RWPE2 (cell line): Measurements from ENCODE around the gene CCDC40.

Experiments used
- ATAC-seq: fragments of 200-7000 bp; cut with Tn5 transposase; 3 replicates; pipeline ENCODE4 v1.9.1; 2021; ENCODE audit warnings: low read depth
- DNase-seq: peaks from one replicate; pipeline ENCODE4 v3.0.0-alpha.2; 2020; ENCODE audit warnings: low spot score
- H3K27ac ChIP-seq: fragments of 450-650 bp; 2 replicates; pipeline ENCODE4 v1.5.1; 2017; ENCODE audit warnings: mild to moderate bottlenecking; ENCODE audit not compliant: poor library complexity, severe bottlenecking
- H3K27me3 ChIP-seq: fragments of 250-450 bp; sonication (Bioruptor Pico); 2 replicates; pipeline ENCODE4 v1.5.1; 2021; ENCODE audit warnings: mild to moderate bottlenecking, moderate library complexity; ENCODE audit not compliant: insufficient read depth, poor library complexity, severe bottlenecking
- H3K36me3 ChIP-seq: fragments of 250-450 bp; sonication (Bioruptor Pico); 2 replicates; pipeline ENCODE4 v1.5.1; 2020; ENCODE audit warnings: low read depth, mild to moderate bottlenecking, moderate library complexity
- H3K4me1 ChIP-seq: fragments of 250-450 bp; sonication (Bioruptor Pico); 2 replicates; pipeline ENCODE4 v1.5.1; 2021; ENCODE audit warnings: mild to moderate bottlenecking, moderate library complexity; ENCODE audit not compliant: insufficient read depth, poor library complexity, severe bottlenecking
- H3K4me3 ChIP-seq: fragments of 250-450 bp; sonication (Bioruptor Pico); 2 replicates; pipeline ENCODE4 v1.5.1; 2021; ENCODE audit warnings: mild to moderate bottlenecking, moderate library complexity; ENCODE audit not compliant: severe bottlenecking
- H3K9me3 ChIP-seq: fragments of 250-450 bp; sonication (Bioruptor Pico); 2 replicates; pipeline ENCODE4 v1.5.1; 2021; ENCODE audit warnings: mild to moderate bottlenecking, moderate library complexity; ENCODE audit not compliant: severe bottlenecking
- CTCF ChIP-seq: fragments of 450-650 bp; IDR thresholded peaks from one replicate; pipeline ENCODE4 v1.5.1; 2017; ENCODE audit warnings: mild to moderate bottlenecking, moderate library complexity; ENCODE audit not compliant: poor library complexity, severe bottlenecking

The CCDC40 gene

GRCh38 chr17:80108036-80108971, 71.9 kb downstream of the CCDC40 start:
- DNase-seq (peak; percentile 57), ATAC-seq (no peak)
- no peak overlapping the region for H3K27ac ChIP-seq
- H3K4me3 ChIP-seq = no peak overlapping the region
- H3K36me3 ChIP-seq = no peaks in the 10 kb centered on the region
- H3K27me3 ChIP-seq = no peaks in the 10 kb centered on the region
- no peaks in the 10 kb centered on the region for H3K9me3 ChIP-seq
- TF ChIP-seq CTCF = no peak
- H3K4me1 ChIP-seq = peaks cover 11% of the 10 kb centered on the region

DNA sequence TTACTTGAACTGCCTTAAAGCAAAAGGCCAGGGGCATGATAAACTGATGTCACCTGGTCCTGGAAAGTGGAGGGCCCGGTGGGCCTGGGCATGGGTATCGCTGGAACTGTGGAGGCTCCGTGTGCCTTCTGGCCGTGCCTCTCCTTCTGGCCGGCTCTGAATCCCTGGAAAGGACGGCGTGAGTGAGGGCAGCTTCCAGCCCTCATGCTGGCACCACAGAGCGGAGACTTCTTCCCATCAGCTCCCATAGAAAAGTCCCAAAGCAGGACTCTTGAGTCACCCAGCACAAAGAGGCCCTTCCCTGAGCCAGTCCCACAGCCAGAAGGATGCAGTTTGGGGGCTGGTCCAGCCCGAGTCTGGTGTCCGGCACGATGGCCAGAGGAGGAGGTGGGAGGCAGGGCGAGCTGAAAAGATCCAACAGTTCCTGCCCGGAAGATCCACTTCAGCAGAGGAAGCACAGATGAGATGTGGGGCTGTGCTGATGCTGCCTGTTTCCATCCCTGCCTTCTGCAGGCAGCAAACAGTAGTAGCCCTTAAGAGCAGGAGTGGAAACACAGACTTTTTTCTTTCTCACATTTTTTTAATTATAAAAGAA, 72.7 kb downstream of the CCDC40 start:
- ATAC-seq (peak; percentile 26), DNase-seq (peak; percentile 39)
- Histone ChIP-seq H3K9me3 (no peaks in the 10 kb centered on the region), H3K4me3 (no peak overlapping the region), H3K36me3 (no peaks in the 10 kb centered on the region), H3K4me1 (peaks cover 11% of the 10 kb centered on the region), H3K27me3 (no peaks in the 10 kb centered on the region), H3K27ac (peak overlapping the region; percentile 19)
- no peak for TF ChIP-seq CTCF

GRCh38 chr17:80109713-80110446, 73.4 kb downstream of the CCDC40 start:
- Histone ChIP-seq H3K27ac (peak overlapping the region; percentile 19), H3K9me3 (no peaks in the 10 kb centered on the region), H3K27me3 (no peaks in the 10 kb centered on the region), H3K4me1 (peaks cover 11% of the 10 kb centered on the region), H3K4me3 (no peak overlapping the region), H3K36me3 (no peaks in the 10 kb centered on the region)
- TF ChIP-seq CTCF = no peak
- DNase-seq (peak; percentile 94), ATAC-seq (peak; percentile 89)

- no peak for ATAC-seq
- DNase-seq = no peak
- Histone ChIP-seq H3K36me3 (no peaks in the 10 kb centered on the region), H3K27ac (no peak overlapping the region), H3K4me1 (peaks cover 11% of the 10 kb centered on the region), H3K4me3 (no peak overlapping the region), H3K9me3 (no peaks in the 10 kb centered on the region), H3K27me3 (no peaks in the 10 kb centered on the region)
- TF ChIP-seq CTCF = no peak
These were observed 74.0 kb downstream of the CCDC40 start for GRCh38 chr17:80110447-80110812.
